AG04449 (cell line): ENCODE results near the gene PDP2.
A peak's percentile ranks its signal among the peaks of the same experiment; 100 is the strongest.

Experiments used
- CTCF ChIA-PET: fragments of 350-600 bp; formaldehyde crosslinking; extraction: SDS; loops from one replicate; lab custom pipeline; 2021; ENCODE audit warnings: antibody characterized with exemption; lab: Yijun Ruan, JAX
- POLR2A ChIA-PET: fragments of 400-600, 350-600 bp; formaldehyde crosslinking; extraction: SDS; loops from one replicate; lab custom pipeline; 2020; ENCODE audit warnings: antibody characterized with exemption, inconsistent platforms; lab: Yijun Ruan, JAX
- DNase-seq: peaks from one replicate; pipeline ENCODE4 v3.0.0-alpha.2; 2010; ENCODE audit warnings: low read depth, low spot score
- H3K4me3 ChIP-seq: 2 replicates; pipeline ENCODE4 v1.5.1; 2011; ENCODE audit warnings: low read depth, mild to moderate bottlenecking, control low read depth, low read length
- TF ChIP-seq, protein P1 (sequence below): IDR thresholded peaks from one replicate; pipeline ENCODE4 v1.5.1; 2011; ENCODE audit warnings: mild to moderate bottlenecking, moderate library complexity, low read length, control low read depth, inconsistent platforms; ENCODE audit not compliant: insufficient read depth; ENCODE audit errors: missing control alignments

The PDP2 gene

DNA sequence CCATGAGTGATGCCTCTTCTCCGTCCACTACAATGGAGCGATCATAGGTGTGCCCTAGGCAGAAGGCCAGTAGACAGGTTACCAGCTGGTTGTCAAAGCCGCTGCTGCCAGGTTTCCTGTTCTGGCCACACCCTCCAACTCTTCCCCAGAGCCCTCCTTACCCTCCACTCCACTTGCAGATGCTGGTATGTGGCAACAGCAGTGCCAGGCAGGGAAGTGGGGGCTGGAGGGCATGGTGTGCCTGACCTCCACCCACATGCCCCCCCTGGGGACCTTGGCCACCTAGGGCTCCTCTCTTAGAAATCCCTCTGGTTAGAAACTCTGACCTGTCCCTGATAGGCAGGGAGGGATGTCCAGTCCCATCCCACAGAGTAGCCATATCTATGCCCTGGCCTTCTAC is 43.6 kb downstream of the PDP2 start:
- DNase-seq, result no peak
- no peak overlapping the region for H3K4me3 ChIP-seq
- ChIA-PET POLR2A (no interaction called here), CTCF (interaction anchor here (15.4 kb wide), 1 partner anchor 22 kb away, joined by 350 read pairs; no protein-coding TSS in a partner anchor)
- TF ChIP-seq, protein P1, sequence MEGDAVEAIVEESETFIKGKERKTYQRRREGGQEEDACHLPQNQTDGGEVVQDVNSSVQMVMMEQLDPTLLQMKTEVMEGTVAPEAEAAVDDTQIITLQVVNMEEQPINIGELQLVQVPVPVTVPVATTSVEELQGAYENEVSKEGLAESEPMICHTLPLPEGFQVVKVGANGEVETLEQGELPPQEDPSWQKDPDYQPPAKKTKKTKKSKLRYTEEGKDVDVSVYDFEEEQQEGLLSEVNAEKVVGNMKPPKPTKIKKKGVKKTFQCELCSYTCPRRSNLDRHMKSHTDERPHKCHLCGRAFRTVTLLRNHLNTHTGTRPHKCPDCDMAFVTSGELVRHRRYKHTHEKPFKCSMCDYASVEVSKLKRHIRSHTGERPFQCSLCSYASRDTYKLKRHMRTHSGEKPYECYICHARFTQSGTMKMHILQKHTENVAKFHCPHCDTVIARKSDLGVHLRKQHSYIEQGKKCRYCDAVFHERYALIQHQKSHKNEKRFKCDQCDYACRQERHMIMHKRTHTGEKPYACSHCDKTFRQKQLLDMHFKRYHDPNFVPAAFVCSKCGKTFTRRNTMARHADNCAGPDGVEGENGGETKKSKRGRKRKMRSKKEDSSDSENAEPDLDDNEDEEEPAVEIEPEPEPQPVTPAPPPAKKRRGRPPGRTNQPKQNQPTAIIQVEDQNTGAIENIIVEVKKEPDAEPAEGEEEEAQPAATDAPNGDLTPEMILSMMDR, result no peak

DNA sequence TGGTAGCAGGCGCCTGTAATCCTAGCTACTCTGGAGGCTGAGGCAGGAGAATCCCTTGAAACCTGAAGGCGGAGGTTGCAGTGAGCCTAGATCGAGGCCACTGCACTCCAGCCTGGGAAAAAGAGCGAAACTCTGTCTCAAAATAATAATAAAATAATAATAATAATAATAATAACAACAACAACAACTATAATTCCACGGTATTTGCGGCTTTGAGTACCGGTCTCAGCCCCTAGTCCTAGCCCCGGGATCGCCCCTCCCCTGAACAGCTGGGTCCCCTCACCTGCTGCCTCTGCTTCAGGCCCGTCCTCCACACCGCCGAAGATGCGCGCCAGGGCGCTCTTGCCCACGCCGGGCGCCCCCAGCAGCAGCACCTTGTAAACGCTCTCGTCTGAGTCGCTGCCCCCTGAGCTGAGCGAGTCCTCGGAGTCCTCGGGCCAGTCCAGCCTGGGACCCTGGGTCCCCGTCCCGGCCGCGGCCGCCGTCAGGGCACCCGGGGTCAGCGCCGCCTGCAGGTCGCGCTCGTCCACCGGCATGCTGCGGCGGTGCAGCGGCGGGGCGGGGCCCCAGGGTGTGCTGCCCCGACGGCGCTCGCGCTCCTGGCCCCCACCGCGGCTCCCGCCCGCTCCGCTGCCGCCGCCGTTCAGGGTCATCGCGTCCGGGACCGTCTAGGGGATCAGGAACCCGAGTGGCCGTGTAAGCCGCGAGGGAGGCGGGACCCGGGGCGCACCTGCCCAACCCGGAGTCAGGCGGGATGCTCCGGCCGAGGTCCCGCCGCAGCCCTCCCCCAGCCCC is 44.4 kb downstream of the PDP2 start:
- no peak for DNase-seq
- POLR2A ChIA-PET, result no interaction called here
- CTCF ChIA-PET, result interaction anchor here (0.5 to 15.4 kb wide), 4 partner anchors 23 to 421 kb away, joined by 3 to 350 read pairs (median 4); partner anchors contain the start of gene NAE1
- peak overlapping the region; percentile 46 for H3K4me3 ChIP-seq
- TF ChIP-seq, protein P1, result peak; percentile 27

DNA sequence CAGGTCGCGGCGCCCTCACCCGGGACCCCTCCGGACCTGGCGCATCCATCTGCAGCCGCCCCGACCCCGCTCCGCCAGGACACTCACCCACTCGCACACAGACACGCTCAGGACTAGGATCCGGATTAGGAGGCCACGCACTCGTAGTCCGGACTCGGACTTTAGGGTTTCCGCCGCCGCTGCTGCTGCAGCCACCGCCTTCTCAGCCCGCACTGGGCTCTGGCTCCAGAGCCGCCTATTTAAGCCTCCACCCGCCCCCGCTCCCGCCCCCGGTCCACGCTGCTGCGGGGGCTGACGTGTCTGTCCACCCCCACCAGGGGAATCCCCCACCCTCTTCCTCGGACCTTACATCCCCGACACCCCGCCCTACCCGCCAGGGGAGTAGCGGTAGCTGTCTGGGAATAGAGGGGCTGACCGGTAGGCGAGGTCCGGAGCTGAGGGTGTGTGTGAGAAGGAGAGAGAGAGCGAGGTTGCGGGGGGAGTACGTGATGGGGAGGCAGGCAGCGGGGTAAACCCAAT is 45.1 kb downstream of the PDP2 start, which contains the start of gene RRAD:
RRAD (minus strand) TSS at position 214 of the 519 bp plus-strand sequence. CDS start 356 bp downstream, outside the sequence.
- CTCF ChIA-PET, result interaction anchor here (0.5 to 15.4 kb wide), 7 partner anchors 8 to 420 kb away, joined by 3 to 350 read pairs (median 3); partner anchors contain the start of genes CDH16 and NAE1
- DNase-seq, result no peak
- TF ChIP-seq, protein P1, result no peak
- POLR2A ChIA-PET, result no interaction called here
- H3K4me3 ChIP-seq, result peak within 1 kb of the TSS; percentile 46

DNA sequence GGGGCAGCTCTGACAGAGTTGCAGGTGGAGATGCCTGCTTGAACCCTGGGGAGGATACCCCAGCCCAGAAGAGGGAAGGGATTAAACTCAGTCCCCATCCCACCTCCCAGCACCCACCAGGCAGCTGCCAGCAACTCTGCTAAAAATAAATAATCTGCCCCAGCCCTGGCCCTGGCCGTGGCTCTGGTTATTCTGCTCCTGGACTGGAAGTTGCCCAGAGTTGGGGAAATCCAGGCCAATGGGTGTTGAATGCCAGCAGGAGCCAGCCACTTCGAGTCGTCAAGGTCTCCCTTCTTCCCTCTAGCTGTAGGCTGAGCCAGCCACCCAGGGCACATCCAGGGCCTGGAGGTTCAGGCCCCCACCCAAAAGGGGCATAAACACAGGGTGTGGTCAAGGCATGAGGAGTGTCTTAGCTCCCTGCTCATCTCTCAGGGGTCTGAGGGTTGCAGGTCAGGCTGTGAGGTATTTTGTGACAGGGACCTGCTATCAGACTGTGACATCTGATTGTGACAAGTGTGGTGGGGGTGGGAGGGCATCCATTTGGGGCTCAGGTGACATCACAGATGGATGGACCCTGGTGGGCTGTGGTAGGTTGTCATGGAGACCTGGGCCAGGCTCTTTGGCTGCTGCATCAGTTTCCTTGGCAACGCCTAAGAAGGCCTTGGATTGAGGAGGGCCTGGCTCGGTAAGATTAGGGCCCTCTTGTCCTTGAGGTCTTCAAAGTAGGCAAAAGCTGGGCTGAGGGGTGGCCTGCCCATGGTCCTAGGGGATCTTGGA is 46.0 kb downstream of the PDP2 start:
- no peak overlapping the region for H3K4me3 ChIP-seq
- CTCF ChIA-PET, result interaction anchor here (1.2 to 15.4 kb wide), 5 partner anchors 9 to 59 kb away, joined by 3 to 350 read pairs (median 4); partner anchors contain the start of gene CDH16
- POLR2A ChIA-PET, result no interaction called here
- TF ChIP-seq, protein P1, result no peak
- DNase-seq, result no peak

DNA sequence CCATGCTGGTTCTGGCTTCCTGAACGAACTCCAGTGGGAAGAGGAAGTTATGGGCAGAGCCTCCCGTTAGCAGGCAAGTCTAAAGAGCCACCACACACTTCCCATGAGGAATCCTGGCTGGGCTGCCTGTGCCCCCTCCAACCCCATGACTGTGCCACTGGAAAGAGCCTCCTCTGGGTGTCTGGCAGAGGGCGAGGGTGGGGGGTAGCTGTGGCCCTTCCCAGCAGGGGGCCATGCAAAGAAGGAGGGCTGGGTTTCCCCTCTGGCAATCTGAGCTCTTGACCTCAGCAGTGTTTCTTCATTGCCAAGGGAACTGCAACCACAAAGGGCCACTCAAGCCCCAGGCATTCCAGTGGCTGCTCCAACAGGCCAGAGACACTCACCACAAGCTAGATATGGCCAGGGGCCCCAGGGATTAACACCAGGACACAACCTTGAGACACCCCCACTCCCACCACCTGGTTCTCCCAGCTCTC is 46.7 kb downstream of the PDP2 start:
- DNase-seq, result peak; percentile 65
- CTCF ChIA-PET, result interaction anchor here (1.2 to 15.4 kb wide), 7 partner anchors 9 to 60 kb away, joined by 3 to 350 read pairs (median 3); partner anchors contain the start of gene CDH16
- TF ChIP-seq, protein P1, result no peak
- no peak overlapping the region for H3K4me3 ChIP-seq
- POLR2A ChIA-PET, result no interaction called here
